ENCODE results near the gene TNFRSF21.

The TNFRSF21 gene

DNA sequence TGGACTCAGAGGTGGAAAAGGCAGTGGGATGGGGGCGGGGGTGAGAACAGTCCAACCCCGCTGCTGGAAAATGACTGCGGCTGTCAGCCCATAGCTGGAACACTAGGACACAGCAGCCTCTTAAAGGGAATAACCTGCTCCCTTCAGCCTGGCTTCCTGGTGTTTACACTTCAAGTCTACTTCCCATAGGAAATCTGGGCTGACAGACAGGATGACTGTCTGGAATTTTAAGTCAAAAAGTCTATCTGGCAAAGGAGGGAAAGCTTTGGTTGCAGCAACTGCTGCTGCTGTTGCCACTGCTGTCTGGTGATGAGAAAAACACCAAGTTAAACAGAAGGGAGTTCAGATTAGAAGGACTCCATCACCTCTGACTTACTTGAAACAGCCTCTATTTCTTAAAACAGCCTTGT is 44.9 kb downstream of the TNFRSF21 start:
- Histone ChIP-seq H3K36me3 (ENCODE audit: control insufficient read depth, insufficient read depth, low read length) (peaks cover 36% of the 10 kb centered on the region), H3K4me3 (ENCODE audit: low read depth, low read length) (no peak overlapping the region), H3K9ac (ENCODE audit: low read depth, low read length) (no peak overlapping the region), H3K9me3 (ENCODE audit: control insufficient read depth, insufficient read depth, low read length) (no peaks in the 10 kb centered on the region), H3K27me3 (ENCODE audit: control insufficient read depth, insufficient read depth, low read length) (no peaks in the 10 kb centered on the region), H3K27ac (ENCODE audit: low read depth, low read length) (no peak overlapping the region), H3K4me1 (ENCODE audit: control insufficient read depth, insufficient read depth, low read length) (peaks cover 7% of the 10 kb centered on the region)

DNA sequence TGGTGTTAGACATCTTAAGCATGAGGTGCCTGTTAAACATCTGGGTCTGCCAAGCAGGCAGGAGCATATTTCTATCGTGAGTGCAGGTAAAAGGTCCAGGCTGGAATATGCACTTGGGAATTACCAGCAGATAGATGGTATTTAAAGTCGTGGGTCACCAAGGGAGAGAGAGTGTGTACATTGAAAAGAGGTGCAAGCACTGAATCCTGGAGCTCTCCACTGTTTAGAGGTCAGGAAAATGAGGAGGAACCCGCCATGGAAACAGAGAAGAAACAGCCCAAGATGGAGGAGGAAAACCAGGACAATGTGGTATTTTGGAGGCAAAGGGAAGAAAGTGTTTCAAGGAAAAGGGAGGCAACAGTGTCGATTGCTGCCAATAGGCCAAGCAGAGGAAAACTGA is 46.4 kb downstream of the TNFRSF21 start:
- H3K27me3 ChIP-seq (ENCODE audit: control insufficient read depth, insufficient read depth, low read length), result no peaks in the 10 kb centered on the region
- no peaks in the 10 kb centered on the region for H3K9me3 ChIP-seq (ENCODE audit: control insufficient read depth, insufficient read depth, low read length)
- peaks cover 7% of the 10 kb centered on the region for H3K4me1 ChIP-seq (ENCODE audit: control insufficient read depth, insufficient read depth, low read length)
- peaks cover 25% of the 10 kb centered on the region; the same call in 1 of the 2 replicates for H3K36me3 ChIP-seq (ENCODE audit: control insufficient read depth, insufficient read depth, low read length)
- H3K27ac ChIP-seq (ENCODE audit: low read depth, low read length), result no peak overlapping the region
- no peak overlapping the region for H3K4me3 ChIP-seq (ENCODE audit: low read depth, low read length)
- no peak overlapping the region for H3K9ac ChIP-seq (ENCODE audit: low read depth, low read length)

DNA sequence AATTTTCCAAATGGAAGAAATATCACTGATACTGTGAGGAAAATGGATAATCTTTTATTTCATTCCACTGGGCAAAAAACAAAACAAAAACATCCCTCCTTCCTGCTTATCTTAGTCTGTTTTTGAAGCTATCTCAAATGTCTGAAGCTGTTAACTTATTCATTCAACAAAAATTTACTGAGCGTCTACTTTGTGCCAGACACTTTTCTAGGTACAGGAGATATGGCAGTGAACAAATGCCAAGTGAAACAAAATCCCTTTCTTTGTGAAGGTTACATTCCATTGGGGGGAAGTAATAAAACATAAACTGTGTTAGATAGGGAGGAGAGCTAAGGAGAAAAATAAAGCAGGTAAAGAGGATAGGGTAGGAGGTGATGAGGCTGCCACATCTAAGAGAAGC is 47.5 kb downstream of the TNFRSF21 start:
- peaks cover 16% of the 10 kb centered on the region; the same call in 1 of the 2 replicates for H3K36me3 ChIP-seq (ENCODE audit: control insufficient read depth, insufficient read depth, low read length)
- no peaks in the 10 kb centered on the region for H3K9me3 ChIP-seq (ENCODE audit: control insufficient read depth, insufficient read depth, low read length)
- H3K27me3 ChIP-seq (ENCODE audit: control insufficient read depth, insufficient read depth, low read length), result no peaks in the 10 kb centered on the region
- H3K27ac ChIP-seq (ENCODE audit: low read depth, low read length), result no peak overlapping the region
- H3K9ac ChIP-seq (ENCODE audit: low read depth, low read length), result no peak overlapping the region
- H3K4me1 ChIP-seq (ENCODE audit: control insufficient read depth, insufficient read depth, low read length), result peaks cover 4% of the 10 kb centered on the region
- no peak overlapping the region for H3K4me3 ChIP-seq (ENCODE audit: low read depth, low read length)

DNA sequence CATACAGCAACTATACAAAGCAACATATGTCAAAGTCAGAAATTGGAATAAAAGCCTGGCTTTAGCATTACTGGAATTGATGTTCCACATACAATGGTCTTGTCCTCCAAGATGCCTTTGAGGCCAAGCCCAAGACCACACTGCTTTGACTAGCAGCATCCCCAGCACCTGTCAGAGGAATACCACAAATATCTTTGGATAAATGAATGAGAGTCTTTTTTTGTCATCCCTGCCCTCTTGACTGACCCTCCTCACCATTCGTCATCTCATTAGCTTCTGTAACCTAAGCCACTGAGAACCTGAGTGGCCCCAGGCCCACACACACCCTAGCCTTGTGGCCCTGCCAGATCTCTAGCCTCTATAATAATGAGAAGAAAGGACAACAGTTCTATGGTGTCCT is 48.5 kb downstream of the TNFRSF21 start:
- Histone ChIP-seq H3K9me3 (ENCODE audit: control insufficient read depth, insufficient read depth, low read length) (no peaks in the 10 kb centered on the region), H3K27me3 (ENCODE audit: control insufficient read depth, insufficient read depth, low read length) (no peaks in the 10 kb centered on the region), H3K36me3 (ENCODE audit: control insufficient read depth, insufficient read depth, low read length) (peaks cover 20% of the 10 kb centered on the region; the same call in 1 of the 2 replicates), H3K9ac (ENCODE audit: low read depth, low read length) (no peak overlapping the region), H3K4me1 (ENCODE audit: control insufficient read depth, insufficient read depth, low read length) (no peaks in the 10 kb centered on the region), H3K4me3 (ENCODE audit: low read depth, low read length) (no peak overlapping the region), H3K27ac (ENCODE audit: low read depth, low read length) (no peak overlapping the region)

DNA sequence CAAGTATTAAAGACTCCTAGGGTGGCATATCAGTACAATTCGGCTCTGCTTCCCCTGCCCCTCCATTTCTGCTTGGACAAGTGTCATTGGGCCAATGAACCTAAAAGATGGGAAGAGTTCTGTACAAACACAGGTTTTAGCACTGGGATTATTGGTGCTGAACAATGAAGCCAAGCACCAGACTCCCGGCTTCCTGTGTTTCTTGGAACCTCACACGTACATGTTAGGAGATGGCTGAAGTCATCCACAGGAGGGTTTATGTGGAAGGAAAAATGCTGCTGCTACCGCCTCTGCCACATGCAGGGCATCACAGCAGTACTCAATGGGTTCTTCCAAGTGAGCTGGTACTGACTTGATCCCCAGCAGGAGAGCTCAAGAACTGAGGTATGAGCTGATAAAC is 49.7 kb downstream of the TNFRSF21 start:
- no peaks in the 10 kb centered on the region for H3K27me3 ChIP-seq (ENCODE audit: control insufficient read depth, insufficient read depth, low read length)
- no peak overlapping the region for H3K9ac ChIP-seq (ENCODE audit: low read depth, low read length)
- H3K4me1 ChIP-seq (ENCODE audit: control insufficient read depth, insufficient read depth, low read length), result no peaks in the 10 kb centered on the region
- H3K9me3 ChIP-seq (ENCODE audit: control insufficient read depth, insufficient read depth, low read length), result no peaks in the 10 kb centered on the region
- no peak overlapping the region for H3K27ac ChIP-seq (ENCODE audit: low read depth, low read length)
- peaks cover 19% of the 10 kb centered on the region; the same call in 1 of the 2 replicates for H3K36me3 ChIP-seq (ENCODE audit: control insufficient read depth, insufficient read depth, low read length)
- no peak overlapping the region for H3K4me3 ChIP-seq (ENCODE audit: low read depth, low read length)

- peaks cover 24% of the 10 kb centered on the region; the same call in 1 of the 2 replicates for H3K36me3 ChIP-seq (ENCODE audit: control insufficient read depth, insufficient read depth, low read length)
- H3K9me3 ChIP-seq (ENCODE audit: control insufficient read depth, insufficient read depth, low read length), result no peaks in the 10 kb centered on the region
- no peak overlapping the region for H3K4me3 ChIP-seq (ENCODE audit: low read depth, low read length)
- no peak overlapping the region for H3K27ac ChIP-seq (ENCODE audit: low read depth, low read length)
- H3K9ac ChIP-seq (ENCODE audit: low read depth, low read length), result no peak overlapping the region
- H3K27me3 ChIP-seq (ENCODE audit: control insufficient read depth, insufficient read depth, low read length), result no peaks in the 10 kb centered on the region
- no peaks in the 10 kb centered on the region for H3K4me1 ChIP-seq (ENCODE audit: control insufficient read depth, insufficient read depth, low read length)
These were observed 50.9 kb downstream of the TNFRSF21 start for GRCh38 chr6:47258724-47259347.

DNA sequence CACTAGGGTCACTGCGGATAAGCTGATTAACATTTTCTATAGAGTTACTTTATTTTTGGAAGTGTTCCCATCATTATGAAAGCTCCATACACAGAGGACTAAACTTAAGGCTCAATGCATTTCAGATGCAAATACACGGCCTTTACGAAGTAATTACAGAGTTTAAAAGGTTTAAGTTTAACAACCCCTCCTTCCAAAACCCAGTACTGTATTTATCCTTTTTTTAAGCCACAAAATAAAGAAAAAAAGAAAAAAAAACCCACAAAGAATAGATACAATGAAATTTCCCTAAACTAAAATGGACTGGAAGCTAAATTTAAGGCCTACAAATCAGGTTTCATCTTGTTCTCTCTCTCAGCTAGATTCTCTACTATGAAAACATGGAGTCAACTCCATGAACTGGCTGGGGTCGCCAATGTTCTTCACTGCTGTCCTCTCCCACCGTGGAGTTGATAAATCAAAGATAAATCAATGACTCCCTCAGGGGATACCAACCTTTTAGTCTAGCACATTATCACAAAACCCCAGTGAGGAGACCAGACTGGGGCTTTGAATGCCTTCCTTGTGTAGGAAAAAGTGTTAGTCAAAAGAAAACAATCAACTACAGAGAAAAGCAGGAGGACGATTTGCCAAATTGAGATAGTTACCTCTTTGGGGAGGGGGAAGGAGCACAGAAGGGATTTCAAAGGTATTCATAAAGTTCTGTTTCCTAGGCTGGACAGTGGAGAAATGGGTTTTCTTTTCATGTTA is 52.5 kb downstream of the TNFRSF21 start:
- Histone ChIP-seq H3K9ac (ENCODE audit: low read depth, low read length) (no peak overlapping the region), H3K9me3 (ENCODE audit: control insufficient read depth, insufficient read depth, low read length) (no peaks in the 10 kb centered on the region), H3K36me3 (ENCODE audit: control insufficient read depth, insufficient read depth, low read length) (peaks cover 29% of the 10 kb centered on the region), H3K27me3 (ENCODE audit: control insufficient read depth, insufficient read depth, low read length) (no peaks in the 10 kb centered on the region), H3K4me1 (ENCODE audit: control insufficient read depth, insufficient read depth, low read length) (no peaks in the 10 kb centered on the region; the same call in 1 of the 2 replicates), H3K4me3 (ENCODE audit: low read depth, low read length) (no peak overlapping the region), H3K27ac (ENCODE audit: low read depth, low read length) (no peak overlapping the region)

DNA sequence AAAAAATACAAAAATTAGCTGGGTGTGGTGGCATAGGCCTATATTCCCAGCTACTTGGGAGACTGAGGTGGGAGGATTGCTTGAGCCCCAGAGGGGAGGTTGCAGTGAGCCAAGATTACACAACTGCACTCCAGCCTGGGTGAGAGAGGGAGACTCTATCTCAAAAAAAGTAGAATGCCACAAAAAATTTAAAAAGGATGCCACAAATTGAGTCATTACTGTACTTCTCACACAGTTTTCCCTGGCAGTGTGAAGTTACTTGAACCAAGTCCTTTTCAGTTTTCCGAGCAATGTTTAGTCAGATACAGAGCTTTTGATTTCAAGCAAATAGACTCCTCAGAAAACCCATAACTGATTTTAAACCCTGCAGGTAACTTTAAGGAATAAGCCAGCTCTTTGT is 53.3 kb downstream of the TNFRSF21 start:
- no peak overlapping the region for H3K27ac ChIP-seq (ENCODE audit: low read depth, low read length)
- H3K9me3 ChIP-seq (ENCODE audit: control insufficient read depth, insufficient read depth, low read length), result no peaks in the 10 kb centered on the region
- H3K36me3 ChIP-seq (ENCODE audit: control insufficient read depth, insufficient read depth, low read length), result peaks cover 36% of the 10 kb centered on the region
- H3K4me1 ChIP-seq (ENCODE audit: control insufficient read depth, insufficient read depth, low read length), result no peaks in the 10 kb centered on the region; the same call in 1 of the 2 replicates
- no peak overlapping the region for H3K9ac ChIP-seq (ENCODE audit: low read depth, low read length)
- H3K4me3 ChIP-seq (ENCODE audit: low read depth, low read length), result no peak overlapping the region
- no peaks in the 10 kb centered on the region for H3K27me3 ChIP-seq (ENCODE audit: control insufficient read depth, insufficient read depth, low read length)

- Histone ChIP-seq H3K4me3 (ENCODE audit: low read depth, low read length) (no peak overlapping the region), H3K9me3 (ENCODE audit: control insufficient read depth, insufficient read depth, low read length) (no peaks in the 10 kb centered on the region), H3K9ac (ENCODE audit: low read depth, low read length) (no peak overlapping the region), H3K27me3 (ENCODE audit: control insufficient read depth, insufficient read depth, low read length) (no peaks in the 10 kb centered on the region), H3K27ac (ENCODE audit: low read depth, low read length) (no peak overlapping the region), H3K4me1 (ENCODE audit: control insufficient read depth, insufficient read depth, low read length) (no peaks in the 10 kb centered on the region; the same call in 1 of the 2 replicates), H3K36me3 (ENCODE audit: control insufficient read depth, insufficient read depth, low read length) (peaks cover 42% of the 10 kb centered on the region)
These were observed 54.8 kb downstream of the TNFRSF21 start for GRCh38 chr6:47254906-47255305.

- no peaks in the 10 kb centered on the region; the same call in 1 of the 2 replicates for H3K4me1 ChIP-seq (ENCODE audit: control insufficient read depth, insufficient read depth, low read length)
- no peak overlapping the region for H3K4me3 ChIP-seq (ENCODE audit: low read depth, low read length)
- H3K27me3 ChIP-seq (ENCODE audit: control insufficient read depth, insufficient read depth, low read length), result no peaks in the 10 kb centered on the region
- no peak overlapping the region for H3K9ac ChIP-seq (ENCODE audit: low read depth, low read length)
- H3K9me3 ChIP-seq (ENCODE audit: control insufficient read depth, insufficient read depth, low read length), result no peaks in the 10 kb centered on the region
- no peak overlapping the region for H3K27ac ChIP-seq (ENCODE audit: low read depth, low read length)
- H3K36me3 ChIP-seq (ENCODE audit: control insufficient read depth, insufficient read depth, low read length), result peaks cover 43% of the 10 kb centered on the region
These were observed 55.7 kb downstream of the TNFRSF21 start for GRCh38 chr6:47254051-47254450.

- no peaks in the 10 kb centered on the region for H3K27me3 ChIP-seq (ENCODE audit: control insufficient read depth, insufficient read depth, low read length)
- H3K4me3 ChIP-seq (ENCODE audit: low read depth, low read length), result no peak overlapping the region
- H3K36me3 ChIP-seq (ENCODE audit: control insufficient read depth, insufficient read depth, low read length), result peaks cover 51% of the 10 kb centered on the region
- H3K9ac ChIP-seq (ENCODE audit: low read depth, low read length), result no peak overlapping the region
- H3K4me1 ChIP-seq (ENCODE audit: control insufficient read depth, insufficient read depth, low read length), result peaks cover 7% of the 10 kb centered on the region; the same call in 1 of the 2 replicates
- H3K9me3 ChIP-seq (ENCODE audit: control insufficient read depth, insufficient read depth, low read length), result no peaks in the 10 kb centered on the region
- no peak overlapping the region for H3K27ac ChIP-seq (ENCODE audit: low read depth, low read length)
These were observed 56.6 kb downstream of the TNFRSF21 start for GRCh38 chr6:47253136-47253535.

Measured in HUES48 (cell line).